Fibroblast of mammary gland (primary cell): Measurements from ENCODE around the gene C6orf47.

Experiments used
- DNase-seq: peaks from one replicate; pipeline ENCODE4 v3.0.0-alpha.2; 2010; ENCODE audit warnings: low read depth
- H3K4me3 ChIP-seq: 2 replicates; pipeline ENCODE4 v1.5.1; 2011; ENCODE audit warnings: low read depth, mild to moderate bottlenecking, low read length, moderate library complexity; ENCODE audit not compliant: control insufficient read depth
- TF ChIP-seq, protein P1 (sequence below): conservative IDR thresholded peaks from 2 replicates; pipeline ENCODE4 v1.5.1; 2011; ENCODE audit warnings: low read depth, low read length, inconsistent platforms; ENCODE audit not compliant: control insufficient read depth, insufficient read depth

Gene C6orf47

DNA sequence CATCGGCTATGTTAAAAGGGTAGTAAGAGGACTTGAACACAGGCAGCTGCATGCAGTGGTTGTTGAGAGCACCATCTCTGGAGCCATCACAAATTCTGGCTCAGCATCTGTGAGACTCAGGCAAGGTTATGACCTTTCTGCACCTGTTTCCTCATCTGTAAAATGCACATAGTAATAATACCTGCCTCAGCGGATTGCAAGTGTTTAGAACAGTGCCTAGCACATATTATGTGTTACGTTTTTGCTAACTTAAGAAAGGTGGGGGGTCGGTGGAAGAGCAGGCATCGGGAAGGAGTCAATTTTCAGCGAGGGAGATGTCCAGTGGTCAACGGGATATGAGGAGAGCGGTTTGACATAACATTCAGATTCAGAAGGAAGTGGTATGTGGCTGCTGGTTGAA, 17.4 kb upstream of the C6orf47 start:
- no peak for DNase-seq
- TF ChIP-seq, protein P1, sequence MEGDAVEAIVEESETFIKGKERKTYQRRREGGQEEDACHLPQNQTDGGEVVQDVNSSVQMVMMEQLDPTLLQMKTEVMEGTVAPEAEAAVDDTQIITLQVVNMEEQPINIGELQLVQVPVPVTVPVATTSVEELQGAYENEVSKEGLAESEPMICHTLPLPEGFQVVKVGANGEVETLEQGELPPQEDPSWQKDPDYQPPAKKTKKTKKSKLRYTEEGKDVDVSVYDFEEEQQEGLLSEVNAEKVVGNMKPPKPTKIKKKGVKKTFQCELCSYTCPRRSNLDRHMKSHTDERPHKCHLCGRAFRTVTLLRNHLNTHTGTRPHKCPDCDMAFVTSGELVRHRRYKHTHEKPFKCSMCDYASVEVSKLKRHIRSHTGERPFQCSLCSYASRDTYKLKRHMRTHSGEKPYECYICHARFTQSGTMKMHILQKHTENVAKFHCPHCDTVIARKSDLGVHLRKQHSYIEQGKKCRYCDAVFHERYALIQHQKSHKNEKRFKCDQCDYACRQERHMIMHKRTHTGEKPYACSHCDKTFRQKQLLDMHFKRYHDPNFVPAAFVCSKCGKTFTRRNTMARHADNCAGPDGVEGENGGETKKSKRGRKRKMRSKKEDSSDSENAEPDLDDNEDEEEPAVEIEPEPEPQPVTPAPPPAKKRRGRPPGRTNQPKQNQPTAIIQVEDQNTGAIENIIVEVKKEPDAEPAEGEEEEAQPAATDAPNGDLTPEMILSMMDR = no peak
- no peak overlapping the region for H3K4me3 ChIP-seq

DNA sequence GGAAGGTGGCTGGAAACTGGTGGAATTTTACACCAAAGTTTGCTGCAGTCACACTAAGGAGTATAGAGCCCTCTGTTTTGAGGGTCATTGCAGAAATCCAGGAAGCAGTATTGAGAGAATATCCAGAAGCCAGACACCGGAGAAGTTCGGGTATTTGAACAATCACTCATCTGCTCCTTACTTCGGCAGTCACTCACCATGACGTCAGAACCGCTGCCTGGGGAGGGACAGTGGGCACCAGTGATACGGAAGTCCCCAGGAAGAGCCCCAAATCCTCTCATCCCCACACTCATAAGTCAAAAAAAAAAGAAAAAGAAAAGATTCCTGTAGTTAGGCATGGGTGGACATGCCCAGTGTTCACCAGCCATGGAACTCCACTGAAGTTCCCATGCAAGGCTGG, 16.3 kb upstream of the C6orf47 start:
- DNase-seq = no peak
- H3K4me3 ChIP-seq = no peak overlapping the region
- TF ChIP-seq, protein P1 = no peak

DNA sequence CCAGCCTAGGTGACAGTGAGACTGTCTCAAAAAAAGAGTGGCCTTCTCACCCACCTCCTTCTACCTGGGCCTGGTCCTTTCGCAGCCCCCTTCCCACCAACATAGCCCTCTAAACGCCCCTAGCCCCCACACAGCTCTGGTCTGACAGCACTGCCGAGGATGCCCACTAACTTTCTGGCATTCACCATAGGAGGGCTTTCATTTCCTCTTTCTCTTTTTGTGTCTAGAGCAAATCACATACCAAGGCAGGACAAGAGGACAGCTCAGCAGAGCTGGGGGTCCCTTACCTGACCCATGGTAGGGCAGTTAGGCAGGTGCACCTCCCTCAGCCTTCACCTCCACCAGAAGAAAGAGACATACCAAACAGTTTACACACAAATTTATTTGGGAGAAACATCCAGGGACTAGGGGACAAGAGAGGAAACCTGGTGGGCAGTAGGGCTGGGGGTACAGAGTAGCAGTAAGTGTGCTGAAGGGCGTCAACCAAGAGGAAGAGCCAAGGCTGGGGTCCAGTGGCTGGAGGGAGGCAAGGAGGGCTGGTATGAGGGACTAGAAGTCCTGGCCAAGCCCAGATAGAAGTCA, 15.8 kb upstream of the C6orf47 start:
- H3K4me3 ChIP-seq = no peak overlapping the region
- TF ChIP-seq, protein P1 = no peak

DNA sequence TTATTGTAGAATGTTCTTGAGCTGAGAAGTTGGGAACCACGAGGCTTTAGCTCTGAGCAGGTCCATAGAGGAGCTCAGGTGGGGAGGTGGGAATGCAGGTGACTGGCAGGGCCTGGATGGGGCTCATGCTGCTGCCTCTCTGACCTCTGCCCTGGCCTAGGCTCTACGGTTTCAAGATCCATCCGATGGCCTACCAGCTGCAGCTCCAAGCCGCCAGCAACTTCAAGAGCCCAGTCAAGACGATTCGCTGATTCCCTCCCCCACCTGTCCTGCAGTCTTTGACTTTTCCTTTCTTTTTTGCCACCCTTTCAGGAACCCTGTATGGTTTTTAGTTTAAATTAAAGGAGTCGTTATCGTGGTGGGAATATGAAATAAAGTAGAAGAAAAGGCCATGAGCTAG, 9.1 kb upstream of the C6orf47 start, which contains the start of gene LY6G5B:
TSS of gene LY6G5B (plus strand) at position 301 of the 400 bp plus-strand sequence. CDS start 975 bp downstream, outside the sequence.
- H3K4me3 ChIP-seq = no peak within 1 kb of the TSS
- TF ChIP-seq, protein P1 = no peak
- DNase-seq = no peak

More for the DNA sequence above, 15.8 kb upstream of the C6orf47 start:
- DNase-seq = no peak

DNA sequence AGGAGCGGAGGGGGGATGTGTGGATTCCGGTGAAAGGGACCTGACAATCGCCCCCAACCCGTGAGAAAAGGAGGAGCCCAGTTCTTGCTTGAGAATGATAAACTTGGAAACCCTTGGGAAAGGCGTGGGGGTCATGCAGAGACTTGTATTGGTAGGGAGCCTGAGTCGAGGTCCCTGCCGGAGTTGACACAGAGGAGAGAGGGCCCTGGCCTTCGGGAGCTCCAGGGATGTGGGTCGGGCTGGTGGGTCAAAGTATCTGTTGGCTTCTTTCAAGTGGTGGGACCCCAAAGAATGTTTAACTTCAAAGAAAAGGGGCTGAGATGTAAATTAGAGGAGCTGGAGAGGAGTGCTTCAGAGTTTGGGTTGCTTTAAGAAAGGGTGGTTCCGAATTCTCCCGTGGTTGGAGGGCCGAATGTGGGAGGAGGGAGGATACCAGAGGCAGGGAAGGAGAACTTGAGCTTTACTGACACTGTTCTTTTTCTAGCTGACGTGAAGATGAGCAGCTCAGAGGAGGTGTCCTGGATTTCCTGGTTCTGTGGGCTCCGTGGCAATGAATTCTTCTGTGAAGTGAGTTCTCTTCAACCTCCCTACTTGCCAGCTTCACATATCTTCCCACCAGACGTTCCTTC, 5.9 kb upstream of the C6orf47 start:
- TF ChIP-seq, protein P1 = no peak
- peak overlapping the region; percentile 93 for H3K4me3 ChIP-seq
- no peak for DNase-seq

DNA sequence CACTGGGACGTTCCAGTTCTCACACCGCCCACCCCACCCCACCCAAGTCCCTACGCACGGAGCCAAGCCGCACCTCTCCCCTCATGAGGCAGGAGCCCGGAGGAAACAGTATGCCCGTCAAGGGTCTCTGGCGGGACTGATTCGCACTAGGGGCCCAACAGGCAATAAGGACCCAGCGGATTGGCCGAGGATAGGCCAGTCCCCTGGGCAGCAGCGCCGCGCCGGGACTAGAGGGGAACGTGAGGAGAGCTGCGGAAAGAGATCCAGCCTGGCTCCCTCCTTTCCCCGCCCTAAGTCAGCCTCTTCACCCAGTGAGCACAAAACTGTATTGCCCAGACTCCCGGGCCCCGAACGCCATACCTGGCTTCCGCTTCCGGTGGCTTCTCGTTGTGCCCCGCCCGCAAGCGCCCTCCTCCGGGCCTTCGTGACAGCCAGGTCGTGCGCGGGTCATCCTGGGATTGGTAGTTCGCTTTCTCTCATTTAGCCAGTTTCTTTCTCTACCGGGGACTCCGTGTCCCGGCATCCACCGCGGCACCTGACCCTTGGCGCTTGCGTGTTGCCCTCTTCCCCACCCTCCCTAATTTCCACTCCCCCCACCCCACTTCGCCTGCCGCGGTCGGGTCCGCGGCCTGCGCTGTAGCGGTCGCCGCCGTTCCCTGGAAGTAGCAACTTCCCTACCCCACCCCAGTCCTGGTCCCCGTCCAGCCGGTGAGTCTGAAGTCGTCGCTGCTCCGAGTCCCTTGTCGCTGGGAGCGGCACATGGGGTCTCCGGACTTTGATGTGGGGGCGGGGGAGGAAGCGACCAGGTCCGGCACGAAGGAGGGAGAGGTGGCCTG, 5.1 kb upstream of the C6orf47 start, which contains the start of gene CSNK2B:
TSS of gene CSNK2B (plus strand) at position 580 of the 836 bp plus-strand sequence. CDS start 752 bp downstream, outside the sequence.
- TF ChIP-seq, protein P1 = no peak
- peak; percentile 95 for DNase-seq
- H3K4me3 ChIP-seq = peak within 1 kb of the TSS; percentile 93
